GM19395 (cell line): Measurements from ENCODE around the gene IQCK.

Source experiments
- ATAC-seq: cut with Tn5 transposase; IDR thresholded peaks from one replicate; pipeline ENCODE4 v1.9.1; 2021; ENCODE audit warnings: mild to moderate bottlenecking, moderate library complexity; ENCODE audit not compliant: unreplicated experiment

The IQCK gene

GRCh38 chr16:19854543-19854876, 136.4 kb downstream of the IQCK start:
- ATAC-seq: no peak

GRCh38 chr16:19856120-19856519, 138.0 kb downstream of the IQCK start:
- no peak for ATAC-seq

- no peak for ATAC-seq
Observed at GRCh38 chr16:19857593-19858339, 139.7 kb downstream of the IQCK start.

GRCh38 chr16:19858340-19859018, 140.4 kb downstream of the IQCK start:
- ATAC-seq: no peak

- no peak for ATAC-seq
Observed at GRCh38 chr16:19859166-19859565, 141.1 kb downstream of the IQCK start.

- no peak for ATAC-seq
Observed at GRCh38 chr16:19859603-19860002, 141.5 kb downstream of the IQCK start.

- no peak for ATAC-seq
Observed at GRCh38 chr16:19860166-19861041, 142.3 kb downstream of the IQCK start.

GRCh38 chr16:19861133-19861532, 143.1 kb downstream of the IQCK start:
- no peak for ATAC-seq

GRCh38 chr16:19861811-19862327, 143.8 kb downstream of the IQCK start:
- no peak for ATAC-seq

- ATAC-seq: no peak
Observed at GRCh38 chr16:19863990-19864389, 145.9 kb downstream of the IQCK start.

GRCh38 chr16:19864566-19864965, 146.5 kb downstream of the IQCK start:
- no peak for ATAC-seq

GRCh38 chr16:19868421-19868820, 150.3 kb downstream of the IQCK start:
- ATAC-seq: no peak

GRCh38 chr16:19871721-19872120, 153.7 kb downstream of the IQCK start:
- ATAC-seq: no peak

GRCh38 chr16:19872179-19872863, 154.2 kb downstream of the IQCK start:
- ATAC-seq: no peak

GRCh38 chr16:19872935-19873334, 154.9 kb downstream of the IQCK start:
- no peak for ATAC-seq

- no peak for ATAC-seq
Observed at GRCh38 chr16:19874026-19874425, 156.0 kb downstream of the IQCK start.

- ATAC-seq: no peak
Observed at GRCh38 chr16:19874851-19875546, 156.9 kb downstream of the IQCK start.

- ATAC-seq: no peak
Observed at GRCh38 chr16:19875900-19876299, 157.8 kb downstream of the IQCK start.

- ATAC-seq: no peak
Observed at GRCh38 chr16:19876501-19877059, 158.5 kb downstream of the IQCK start.

- no peak for ATAC-seq
Observed at GRCh38 chr16:19878757-19879156, 160.7 kb downstream of the IQCK start.
